ENCODE results near the gene PLCH1. TPM values are rescaled to one million over a fixed set of nuclear protein-coding genes. Genes with fewer than 3 reads are reported as not detected.

PLCH1 gene
- total and polyA plus RNA-seq, 2 experiments from 2014 or later: 8.1 to 25.3 TPM

DNA sequence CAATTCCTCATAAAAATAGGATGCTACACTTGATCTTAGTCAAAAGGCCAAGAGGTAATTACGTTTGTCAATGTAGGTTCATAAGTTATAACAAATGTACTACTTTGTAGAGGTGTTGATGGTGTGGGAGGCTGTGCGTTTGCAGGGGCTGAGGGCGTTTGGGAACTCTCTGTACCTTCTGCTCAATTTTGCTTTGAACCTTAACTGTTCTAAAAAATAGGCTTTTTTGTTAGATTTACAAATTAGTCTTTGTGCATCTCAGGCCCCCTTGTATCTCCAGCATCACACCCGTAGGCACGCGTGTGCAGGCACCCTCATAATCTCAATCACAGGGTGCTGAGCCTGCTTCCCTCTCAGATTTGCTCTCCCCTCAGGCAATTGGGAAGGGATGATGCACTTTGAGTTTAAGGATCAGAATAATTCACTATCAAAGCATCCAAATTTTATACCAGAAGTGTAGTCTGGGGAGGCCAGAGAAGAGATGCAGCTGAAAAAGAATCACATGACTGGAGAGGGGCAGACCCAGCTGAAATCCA is 415.3 kb downstream of the PLCH1 start (continued):
- TF ChIP-seq, protein P1, sequence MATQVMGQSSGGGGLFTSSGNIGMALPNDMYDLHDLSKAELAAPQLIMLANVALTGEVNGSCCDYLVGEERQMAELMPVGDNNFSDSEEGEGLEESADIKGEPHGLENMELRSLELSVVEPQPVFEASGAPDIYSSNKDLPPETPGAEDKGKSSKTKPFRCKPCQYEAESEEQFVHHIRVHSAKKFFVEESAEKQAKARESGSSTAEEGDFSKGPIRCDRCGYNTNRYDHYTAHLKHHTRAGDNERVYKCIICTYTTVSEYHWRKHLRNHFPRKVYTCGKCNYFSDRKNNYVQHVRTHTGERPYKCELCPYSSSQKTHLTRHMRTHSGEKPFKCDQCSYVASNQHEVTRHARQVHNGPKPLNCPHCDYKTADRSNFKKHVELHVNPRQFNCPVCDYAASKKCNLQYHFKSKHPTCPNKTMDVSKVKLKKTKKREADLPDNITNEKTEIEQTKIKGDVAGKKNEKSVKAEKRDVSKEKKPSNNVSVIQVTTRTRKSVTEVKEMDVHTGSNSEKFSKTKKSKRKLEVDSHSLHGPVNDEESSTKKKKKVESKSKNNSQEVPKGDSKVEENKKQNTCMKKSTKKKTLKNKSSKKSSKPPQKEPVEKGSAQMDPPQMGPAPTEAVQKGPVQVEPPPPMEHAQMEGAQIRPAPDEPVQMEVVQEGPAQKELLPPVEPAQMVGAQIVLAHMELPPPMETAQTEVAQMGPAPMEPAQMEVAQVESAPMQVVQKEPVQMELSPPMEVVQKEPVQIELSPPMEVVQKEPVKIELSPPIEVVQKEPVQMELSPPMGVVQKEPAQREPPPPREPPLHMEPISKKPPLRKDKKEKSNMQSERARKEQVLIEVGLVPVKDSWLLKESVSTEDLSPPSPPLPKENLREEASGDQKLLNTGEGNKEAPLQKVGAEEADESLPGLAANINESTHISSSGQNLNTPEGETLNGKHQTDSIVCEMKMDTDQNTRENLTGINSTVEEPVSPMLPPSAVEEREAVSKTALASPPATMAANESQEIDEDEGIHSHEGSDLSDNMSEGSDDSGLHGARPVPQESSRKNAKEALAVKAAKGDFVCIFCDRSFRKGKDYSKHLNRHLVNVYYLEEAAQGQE (IDR thresholded peaks at IDR 0.05; ENCODE audit: unreplicated experiment): no peak
- TF ChIP-seq JUNB (IDR thresholded peaks at IDR 0.05; ENCODE audit: unreplicated experiment) (no peak), STAT1 (IDR thresholded peaks at IDR 0.05; ENCODE audit: unreplicated experiment) (no peak), NANOG (IDR thresholded peaks at IDR 0.05; ENCODE audit: borderline replicate concordance) (no peak), EZH2phosphoT487 (IDR thresholded peaks at IDR 0.05; ENCODE audit: unreplicated experiment) (no peak), ZNF114 (CRISPR knock-in tag; IDR thresholded peaks at IDR 0.05) (no peak), POLR2AphosphoS5 (IDR thresholded peaks at IDR 0.05; ENCODE audit: low read depth) (no peak)
- TF ChIP-seq, protein P2, sequence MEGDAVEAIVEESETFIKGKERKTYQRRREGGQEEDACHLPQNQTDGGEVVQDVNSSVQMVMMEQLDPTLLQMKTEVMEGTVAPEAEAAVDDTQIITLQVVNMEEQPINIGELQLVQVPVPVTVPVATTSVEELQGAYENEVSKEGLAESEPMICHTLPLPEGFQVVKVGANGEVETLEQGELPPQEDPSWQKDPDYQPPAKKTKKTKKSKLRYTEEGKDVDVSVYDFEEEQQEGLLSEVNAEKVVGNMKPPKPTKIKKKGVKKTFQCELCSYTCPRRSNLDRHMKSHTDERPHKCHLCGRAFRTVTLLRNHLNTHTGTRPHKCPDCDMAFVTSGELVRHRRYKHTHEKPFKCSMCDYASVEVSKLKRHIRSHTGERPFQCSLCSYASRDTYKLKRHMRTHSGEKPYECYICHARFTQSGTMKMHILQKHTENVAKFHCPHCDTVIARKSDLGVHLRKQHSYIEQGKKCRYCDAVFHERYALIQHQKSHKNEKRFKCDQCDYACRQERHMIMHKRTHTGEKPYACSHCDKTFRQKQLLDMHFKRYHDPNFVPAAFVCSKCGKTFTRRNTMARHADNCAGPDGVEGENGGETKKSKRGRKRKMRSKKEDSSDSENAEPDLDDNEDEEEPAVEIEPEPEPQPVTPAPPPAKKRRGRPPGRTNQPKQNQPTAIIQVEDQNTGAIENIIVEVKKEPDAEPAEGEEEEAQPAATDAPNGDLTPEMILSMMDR (conservative IDR thresholded peaks at IDR 0.05; ENCODE audit: low read depth in 2 of 2): no peak
- TF ChIP-seq, protein P3, sequence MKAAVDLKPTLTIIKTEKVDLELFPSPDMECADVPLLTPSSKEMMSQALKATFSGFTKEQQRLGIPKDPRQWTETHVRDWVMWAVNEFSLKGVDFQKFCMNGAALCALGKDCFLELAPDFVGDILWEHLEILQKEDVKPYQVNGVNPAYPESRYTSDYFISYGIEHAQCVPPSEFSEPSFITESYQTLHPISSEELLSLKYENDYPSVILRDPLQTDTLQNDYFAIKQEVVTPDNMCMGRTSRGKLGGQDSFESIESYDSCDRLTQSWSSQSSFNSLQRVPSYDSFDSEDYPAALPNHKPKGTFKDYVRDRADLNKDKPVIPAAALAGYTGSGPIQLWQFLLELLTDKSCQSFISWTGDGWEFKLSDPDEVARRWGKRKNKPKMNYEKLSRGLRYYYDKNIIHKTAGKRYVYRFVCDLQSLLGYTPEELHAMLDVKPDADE (IDR thresholded peaks at IDR 0.05): no peak

DNA sequence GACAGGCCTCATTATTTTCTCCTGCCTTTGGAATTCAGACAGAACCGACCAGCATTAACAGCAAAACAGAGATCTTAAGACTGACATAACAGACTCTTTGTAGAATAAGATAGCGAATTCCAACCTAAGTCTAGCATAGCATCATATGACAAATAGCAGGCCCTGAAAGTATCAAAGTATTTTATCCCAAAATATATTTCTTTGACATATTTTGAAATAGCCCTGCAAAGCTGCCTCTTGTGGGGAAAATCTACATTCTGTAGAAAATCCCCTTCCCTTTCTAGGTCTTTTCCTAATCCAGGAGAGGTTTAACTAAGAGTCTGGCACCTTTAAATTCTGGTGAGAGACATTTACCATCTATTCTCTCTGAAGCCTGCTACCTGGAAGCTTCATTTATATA is 417.0 kb downstream of the PLCH1 start:
- Histone ChIP-seq H3F3A (replicated peaks; ENCODE audit: low read depth) (0 out of 2 replicates have a peak, but pooled peaks cover 3% of the 10 kb centered on the region), H3K27ac (ENCODE audit: low read depth) (no peak overlapping the region)
- H3K27ac Mint-ChIP-seq: no peak overlapping the region
- TF ChIP-seq, protein P3 (IDR thresholded peaks at IDR 0.05): no peak
- TF ChIP-seq EZH2 (IDR thresholded peaks at IDR 0.05; ENCODE audit: low read depth, unreplicated experiment) (no peak), ZNF114 (CRISPR knock-in tag; IDR thresholded peaks at IDR 0.05) (no peak)
- TF ChIP-seq, protein P1 (IDR thresholded peaks at IDR 0.05; ENCODE audit: unreplicated experiment): no peak

More for the DNA sequence above, 417.0 kb downstream of the PLCH1 start:
- H3K27me3 Mint-ChIP-seq (ENCODE audit: insufficient read depth, low read depth, poor library complexity): no peaks in the 10 kb centered on the region
- H3K4me1 Mint-ChIP-seq: peaks cover 13% of the 10 kb centered on the region
- DNase-seq (ENCODE audit: low spot score): no peak
- Histone ChIP-seq H3K79me2 (replicated peaks; ENCODE audit: insufficient read depth) (no peaks in the 10 kb centered on the region), H3K9me2 (ENCODE audit: insufficient read depth) (no peaks in the 10 kb centered on the region), H2AFZ (no peak overlapping the region), H3K4me3 (no peak overlapping the region), H3K36me3 (ENCODE audit: insufficient read depth) (no peaks in the 10 kb centered on the region), H4K20me1 (replicated peaks; ENCODE audit: insufficient read depth) (no peaks in the 10 kb centered on the region), H3K27me3 (ENCODE audit: insufficient read depth) (no peaks in the 10 kb centered on the region), H3K4me1 (ENCODE audit: insufficient read depth) (no peaks in the 10 kb centered on the region; the same call in none of the 2 replicates), H3K4me2 (no peak overlapping the region)
- no peak overlapping the region for H3K4me3 Mint-ChIP-seq
- no peaks in the 10 kb centered on the region for H3K9me3 Mint-ChIP-seq
- no peak for ATAC-seq
- no peaks in the 10 kb centered on the region for H3K36me3 Mint-ChIP-seq (ENCODE audit: low read depth)
